GM12801 (cell line): Measurements from ENCODE around the gene NUP88.

Experiments
- CTCF ChIP-seq: IDR thresholded peaks from one replicate; pipeline ENCODE4 v1.5.1; 2011; ENCODE audit warnings: control low read depth; ENCODE audit not compliant: insufficient read length; ENCODE audit errors: extremely low read depth

NUP88 gene

GRCh38 chr17:5364156-5364555 is 55.3 kb downstream of the NUP88 start:
- TF ChIP-seq CTCF = no peak

DNA sequence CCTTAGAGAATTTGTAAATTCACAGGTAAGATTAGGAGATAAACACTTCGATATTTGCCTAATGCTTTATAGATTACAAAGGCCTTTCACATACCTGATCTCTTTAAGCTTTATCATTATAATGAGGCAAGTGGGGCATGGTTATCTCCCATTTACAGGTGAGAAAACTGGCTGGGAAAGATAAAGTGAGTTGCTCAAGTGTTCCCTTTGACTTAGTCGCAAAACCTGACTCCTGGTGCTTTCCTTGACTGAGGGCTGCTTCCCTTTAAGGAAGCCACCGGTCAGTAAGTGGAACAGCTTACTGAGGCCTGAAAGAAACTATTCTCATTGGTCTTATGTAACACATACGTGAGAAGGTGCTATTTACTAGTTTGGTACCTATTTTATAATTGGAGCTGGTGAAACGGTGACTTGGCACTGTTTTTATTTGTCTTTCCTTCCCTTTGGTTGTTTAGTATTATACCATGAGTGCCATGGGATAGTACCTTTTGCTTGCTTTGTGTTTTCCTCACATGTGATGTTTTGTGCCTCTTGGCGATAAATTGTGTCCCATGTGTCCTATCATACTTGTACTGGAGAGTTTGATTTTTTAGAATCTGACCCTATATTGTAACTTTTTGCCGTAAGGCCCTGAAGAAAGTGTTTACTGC is 57.2 kb downstream of the NUP88 start:
- TF ChIP-seq CTCF = no peak

GRCh38 chr17:5361426-5361825 is 58.0 kb downstream of the NUP88 start:
- no peak for TF ChIP-seq CTCF

GRCh38 chr17:5355421-5356129 is 63.9 kb downstream of the NUP88 start:
- TF ChIP-seq CTCF = no peak

- TF ChIP-seq CTCF = no peak
These were observed 64.5 kb downstream of the NUP88 start for GRCh38 chr17:5354886-5355415.

GRCh38 chr17:5354310-5354709 is 65.2 kb downstream of the NUP88 start:
- no peak for TF ChIP-seq CTCF

DNA sequence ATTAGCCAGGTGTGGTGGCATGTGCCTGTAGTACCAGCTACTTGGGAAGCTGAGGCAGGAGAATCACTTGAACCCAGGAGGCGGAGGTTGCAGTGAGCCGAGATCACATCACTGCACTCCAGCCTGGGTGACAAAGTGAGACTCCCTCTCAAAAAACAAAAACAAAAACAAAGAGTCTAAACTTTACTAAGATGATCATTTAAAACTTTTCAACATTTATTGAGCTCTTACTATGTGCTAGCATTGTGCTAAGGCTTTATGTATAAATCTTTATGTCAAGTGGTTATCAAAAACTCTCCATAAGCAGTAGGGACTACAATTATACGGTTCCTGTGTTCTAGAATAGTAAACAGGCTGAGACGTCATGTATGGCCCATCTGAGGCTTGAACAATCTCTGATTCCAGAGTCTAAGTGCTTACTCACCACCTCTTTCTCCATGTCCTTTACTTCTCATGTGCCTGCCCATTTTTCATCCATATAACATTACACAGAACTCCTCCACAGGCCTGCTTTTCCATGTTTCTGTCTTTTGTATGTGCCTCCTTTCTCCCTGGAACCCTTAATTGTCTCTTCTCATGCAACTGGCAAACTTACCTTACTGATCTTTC is 66.7 kb downstream of the NUP88 start:
- TF ChIP-seq CTCF = no peak
